SK-N-SH (cell line): ENCODE data around the gene JAG2. TPM values are rescaled to one million over a fixed set of nuclear protein-coding genes. Genes with fewer than 3 reads are reported as not detected.

Experiments
- CTCF ChIA-PET: fragments of 300-600, 350-600 bp; formaldehyde crosslinking; extraction: SDS; loops from one replicate; lab custom pipeline; 2021; lab: Yijun Ruan, JAX
- POLR2A ChIA-PET: fragments of 350-600 bp; sonication (Branson Sonifier 250); formaldehyde crosslinking; extraction: SDS; loops from one replicate; lab custom pipeline; 2020; ENCODE audit warnings: antibody characterized with exemption, inconsistent platforms; lab: Yijun Ruan, JAX
- DNase-seq: peaks from one replicate; pipeline ENCODE4 v3.0.0; 2012
- H2AFZ ChIP-seq: fragments of 200-600 bp; sonication (generic); 2 replicates; pipeline ENCODE4 v1.8.1; 2016; ENCODE audit warnings: antibody characterized with exemption, mild to moderate bottlenecking, low read depth
- H3F3A ChIP-seq: fragments of 200-600 bp; sonication (generic); replicated peaks from 2 replicates; pipeline ENCODE3; 2016; ENCODE audit warnings: antibody characterized with exemption, mild to moderate bottlenecking; ENCODE audit not compliant: insufficient read depth
- H3K27ac ChIP-seq, 2 experiments: fragments of 200-500 bp in 1 of 2; fragments of 200-600 bp in 1 of 2; sonication (Bioruptor generic) in 1 of 2; sonication (generic), shearing (Covaris generic) in 1 of 2; 2 replicates each; pipeline versions ENCODE4 v1.5.1 to v1.6.1; 2014 to 2016; ENCODE audit warnings: low read depth in 2 of 2, inconsistent platforms in 1 of 2, low read length in 1 of 2, mild to moderate bottlenecking in 1 of 2, mixed read lengths in 1 of 2
- H3K27me3 ChIP-seq: fragments of 200-600 bp; sonication (generic), shearing (Covaris generic); 2 replicates; pipeline ENCODE4 v1.6.1; 2016; ENCODE audit warnings: mixed run types; ENCODE audit not compliant: insufficient read depth
- H3K36me3 ChIP-seq, 2 experiments: fragments of 200-500 bp in 1 of 2; fragments of 200-600 bp in 1 of 2; sonication (Bioruptor generic) in 1 of 2; sonication (generic) in 1 of 2; replicated peaks in 1 of 2; 2 replicates each; pipeline versions ENCODE3 to v1.5.1; 2014 to 2016; ENCODE audit warnings: low read length in 1 of 2, mild to moderate bottlenecking in 1 of 2; ENCODE audit not compliant: insufficient read depth in 2 of 2, control insufficient read depth in 1 of 2
- H3K4me1 ChIP-seq, 2 experiments: fragments of 200-500 bp in 1 of 2; fragments of 200-600 bp in 1 of 2; sonication (Bioruptor generic) in 1 of 2; sonication (generic), shearing (Covaris generic) in 1 of 2; 2 replicates each; pipeline versions ENCODE4 v1.5.1 to v1.6.1; 2014 to 2016; ENCODE audit warnings: low read depth in 1 of 2, low read length in 1 of 2, mixed run types in 1 of 2; ENCODE audit not compliant: insufficient read depth in 2 of 2, control insufficient read depth in 1 of 2
- H3K4me2 ChIP-seq: fragments of 200-600 bp; sonication (generic), shearing (Covaris generic); 2 replicates; pipeline ENCODE4 v1.6.1; 2017; ENCODE audit warnings: mixed run types
- H3K4me3 ChIP-seq, 2 experiments: fragments of 200-500 bp in 1 of 2; fragments of 200-600 bp in 1 of 2; sonication (Bioruptor generic) in 1 of 2; sonication (generic), shearing (Covaris generic) in 1 of 2; 2 replicates each; pipeline versions ENCODE4 v1.5.1 to v1.8.1; 2014 to 2016; ENCODE audit warnings: low read depth in 2 of 2, inconsistent platforms in 1 of 2, low read length in 1 of 2, mild to moderate bottlenecking in 1 of 2, mixed read lengths in 1 of 2, moderate library complexity in 1 of 2
- H3K79me2 ChIP-seq: fragments of 200-600 bp; sonication (generic); 2 replicates; pipeline ENCODE4 v1.8.1; 2017; ENCODE audit warnings: mild to moderate bottlenecking; ENCODE audit not compliant: insufficient read depth
- H3K9ac ChIP-seq: fragments of 200-600 bp; sonication (generic); 2 replicates; pipeline ENCODE4 v1.6.1; 2017; ENCODE audit warnings: mixed run types
- H3K9me2 ChIP-seq: fragments of 200-600 bp; sonication (generic); 2 replicates; pipeline ENCODE4 v1.6.1; 2017; ENCODE audit warnings: mixed run types
- H3K9me3 ChIP-seq: fragments of 200-600 bp; sonication (generic); 2 replicates; pipeline ENCODE4 v1.6.1; 2017; ENCODE audit warnings: mixed run types, mild to moderate bottlenecking, moderate library complexity
- H4K20me1 ChIP-seq: fragments of 200-600 bp; sonication (generic); 2 replicates; pipeline ENCODE4 v1.6.1; 2017; ENCODE audit warnings: mild to moderate bottlenecking, mixed run types; ENCODE audit not compliant: insufficient read depth
- ELF1 ChIP-seq: IDR thresholded peaks from 2 replicates; pipeline ENCODE4 v1.4.0; 2012
- EP300 ChIP-seq, 2 experiments: IDR thresholded peaks; 2 replicates each; pipeline versions ENCODE4 v1.4.0 to v1.6.1; 2012; ENCODE audit warnings: borderline replicate concordance in 1 of 2, low read depth in 1 of 2, low read length in 1 of 2
- PBX3 ChIP-seq: IDR thresholded peaks from 2 replicates; pipeline ENCODE4; 2012
- RCOR1 ChIP-seq: fragments of 150-350 bp; IDR thresholded peaks from 2 replicates; pipeline ENCODE4 v1.6.1; 2017; ENCODE audit warnings: antibody characterized with exemption, low read length
- REST ChIP-seq: IDR thresholded peaks from 2 replicates; pipeline ENCODE4 v1.6.1; 2012; ENCODE audit warnings: mild to moderate bottlenecking, low read depth, low read length, moderate library complexity
- RFX5 ChIP-seq: IDR thresholded peaks from 2 replicates; pipeline ENCODE4 v1.6.1; 2012; ENCODE audit warnings: mild to moderate bottlenecking, improper control_type of control experiment, low read length
- USF1 ChIP-seq: IDR thresholded peaks from 2 replicates; pipeline ENCODE4 v1.4.0; 2012; ENCODE audit warnings: low read depth, borderline replicate concordance
- YY1 ChIP-seq: IDR thresholded peaks from 2 replicates; pipeline ENCODE4 v1.4.0; 2012; ENCODE audit warnings: low read depth, mild to moderate bottlenecking
- WGBS: methylation state at CpG from one replicate; pipeline ENCODE4 v1.1.6; 2017; ENCODE audit warnings: low lambda C conversion rate; 5-methylcytosine and 5-hydroxymethylcytosine counted together
- polyA plus RNA-seq, 3 experiments: library from polyadenylated mRNA; depleted of rRNA; stranded (reverse); fragments of >200 nt; gene quantifications; 2 replicates each; pipeline ENCODE4 v1.2.3, GENCODE V29; 2012

The JAG2 gene
- polyA plus RNA-seq, 1 of the 3 experiments (the other 2 are of a cell fraction): 1.7 TPM

GRCh38 chr14:105123981-105124765 lies 44.4 kb downstream of the JAG2 start:
- Histone ChIP-seq H3K79me2 (no peaks in the 10 kb centered on the region), H3K36me3 (no peaks in the 10 kb centered on the region), H3K4me3 (no peak overlapping the region), H3K9ac (no peak overlapping the region), H3K27me3 (peaks cover 50% of the 10 kb centered on the region), H3K4me2 (no peak overlapping the region), H3K9me2 (no peaks in the 10 kb centered on the region), H2AFZ (no peak overlapping the region), H3K4me1 (no peaks in the 10 kb centered on the region), H3K9me3 (peaks cover 5% of the 10 kb centered on the region; the same call in 1 of the 2 replicates), H3F3A (no peaks in the 10 kb centered on the region), H3K27ac (no peak overlapping the region), H4K20me1 (no peaks in the 10 kb centered on the region)
- 61% methylated on average over 15 of the region's 17 CpGs for WGBS
- TF ChIP-seq EP300 (IDR thresholded peaks at IDR 0.05; ENCODE audit: borderline replicate concordance in 1 of 2, low read depth in 1 of 2, low read length in 1 of 2) (no peak), RFX5 (no peak), PBX3 (no peak), USF1 (no peak), ELF1 (no peak), YY1 (no peak), REST (no peak)
- POLR2A ChIA-PET: no interaction called here
- CTCF ChIA-PET: interaction anchor here (1.2 to 1.5 kb wide), 3 partner anchors 30 to 38 kb away, joined by 3 to 6 read pairs (median 4); no protein-coding TSS in a partner anchor
- no peak for DNase-seq

- Histone ChIP-seq H3K9me2 (no peaks in the 10 kb centered on the region), H2AFZ (no peak overlapping the region), H3F3A (no peaks in the 10 kb centered on the region), H3K4me3 (no peak overlapping the region), H3K9me3 (peaks cover 5% of the 10 kb centered on the region; the same call in 1 of the 2 replicates), H3K27ac (no peak overlapping the region), H3K79me2 (no peaks in the 10 kb centered on the region), H3K4me1 (no peaks in the 10 kb centered on the region), H3K27me3 (peaks cover 58% of the 10 kb centered on the region), H3K36me3 (no peaks in the 10 kb centered on the region), H3K9ac (no peak overlapping the region), H4K20me1 (no peaks in the 10 kb centered on the region), H3K4me2 (no peak overlapping the region)
- CTCF ChIA-PET: interaction anchor here (1.2 to 1.5 kb wide), 2 partner anchors 31 to 37 kb away, joined by 3 to 4 read pairs; no protein-coding TSS in a partner anchor
- no peak for DNase-seq
- TF ChIP-seq RCOR1: no peak
- no peak for TF ChIP-seq RFX5
- WGBS: 62% methylated on average over 5 of the region's 5 CpGs
- POLR2A ChIA-PET: no interaction called here
Measured at GRCh38 chr14:105123064-105123665, 45.4 kb downstream of the JAG2 start.
